Neural cell (in vitro differentiated cells): ENCODE measurements around the gene APOA1. TPM values are rescaled to one million over a fixed set of nuclear protein-coding genes. Genes with fewer than 3 reads are reported as not detected.

ENCODE experiments used
- H2AFZ ChIP-seq: fragments of 200-600, 300-800 bp; sonication (generic), shearing (Covaris generic); 2 replicates; pipeline ENCODE4 v1.6.0; 2014; ENCODE audit warnings: low read depth, mild to moderate bottlenecking, antibody characterized with exemption, low read length, moderate library complexity
- H3F3A ChIP-seq: fragments of 200-600 bp; shearing (Covaris generic); 2 replicates; pipeline ENCODE4 v1.6.1; 2016; ENCODE audit warnings: mild to moderate bottlenecking, moderate library complexity, mixed read lengths, antibody characterized with exemption, low read length; ENCODE audit not compliant: insufficient read depth, poor library complexity, severe bottlenecking
- H3K27ac ChIP-seq: fragments of 200-600, 300-800 bp; sonication (generic), shearing (Covaris generic); 2 replicates; pipeline ENCODE4 v1.5.1; 2014; ENCODE audit warnings: mild to moderate bottlenecking, low read length, moderate library complexity
- H3K27me3 ChIP-seq: fragments of 300-800, 200-600 bp; sonication (generic), shearing (Covaris generic); 2 replicates; pipeline ENCODE4 v1.6.0; 2014; ENCODE audit warnings: mild to moderate bottlenecking, low read depth, low read length, moderate library complexity; ENCODE audit not compliant: insufficient read depth
- H3K36me3 ChIP-seq: fragments of 300-800, 200-600 bp; sonication (generic), shearing (Covaris generic); 2 replicates; pipeline ENCODE4 v1.5.1; 2014; ENCODE audit warnings: mild to moderate bottlenecking, antibody characterized with exemption, low read length, moderate library complexity; ENCODE audit not compliant: insufficient read depth
- H3K4me2 ChIP-seq: fragments of 300-800, 200-600 bp; sonication (generic), shearing (Covaris generic); 2 replicates; pipeline ENCODE4 v1.6.0; 2014; ENCODE audit warnings: mild to moderate bottlenecking, low read length
- H3K4me3 ChIP-seq: fragments of 300-800, 200-600 bp; sonication (generic), shearing (Covaris generic); 2 replicates; pipeline ENCODE4 v1.5.1; 2014; ENCODE audit warnings: mild to moderate bottlenecking, low read length, moderate library complexity
- H3K79me2 ChIP-seq: fragments of 200-600 bp; shearing (Covaris generic); replicated peaks from 2 replicates; pipeline ENCODE4 v1.6.0; 2014; ENCODE audit warnings: mild to moderate bottlenecking, low read length, moderate library complexity; ENCODE audit not compliant: insufficient read depth
- H3K9ac ChIP-seq: fragments of 300-800, 200-600 bp; sonication (generic), shearing (Covaris generic); 2 replicates; pipeline ENCODE4 v1.6.1; 2016; ENCODE audit warnings: mild to moderate bottlenecking, low read length, mixed read lengths
- H3K9me2 ChIP-seq: fragments of 200-600 bp; shearing (Covaris generic); 2 replicates; pipeline ENCODE4 v1.6.1; 2016; ENCODE audit warnings: mild to moderate bottlenecking, low read length, mixed read lengths; ENCODE audit not compliant: insufficient read depth
- H3K9me3 ChIP-seq: fragments of 200-600, 300-800 bp; sonication (generic), shearing (Covaris generic); 2 replicates; pipeline ENCODE4 v1.6.1; 2016; ENCODE audit warnings: mild to moderate bottlenecking, mixed run types, low read length, moderate library complexity, mixed read lengths
- H4K20me1 ChIP-seq: fragments of 200-600 bp; shearing (Covaris generic); 2 replicates; pipeline ENCODE4 v1.6.1; 2016; ENCODE audit warnings: mild to moderate bottlenecking, mixed run types; ENCODE audit not compliant: insufficient read depth
- EP300 ChIP-seq: fragments of 450-650 bp; conservative IDR thresholded peaks from 2 replicates; pipeline ENCODE4 v1.6.1; 2014; ENCODE audit warnings: antibody characterized with exemption, mild to moderate bottlenecking, moderate library complexity; ENCODE audit not compliant: poor library complexity, severe bottlenecking
- EZH2 ChIP-seq: fragments of 200-600, 300-800 bp; shearing (Covaris generic), sonication (generic); IDR thresholded peaks from 2 replicates; pipeline ENCODE4 v1.6.1; 2014; ENCODE audit warnings: antibody characterized with exemption, low read length, borderline replicate concordance, mild to moderate bottlenecking; ENCODE audit not compliant: insufficient read depth, poor library complexity, severe bottlenecking
- MXI1 ChIP-seq: fragments of 450-650 bp; conservative IDR thresholded peaks from 2 replicates; pipeline ENCODE4 v1.6.1; 2014; ENCODE audit warnings: antibody characterized with exemption, mild to moderate bottlenecking; ENCODE audit not compliant: poor library complexity, severe bottlenecking
- POLR2AphosphoS5 ChIP-seq: IDR thresholded peaks from 2 replicates; pipeline ENCODE4 v1.6.1; 2012
- RAD21 ChIP-seq: fragments of 450-650 bp; conservative IDR thresholded peaks from 2 replicates; pipeline ENCODE4 v1.6.1; 2014; ENCODE audit warnings: antibody characterized with exemption, mild to moderate bottlenecking, moderate library complexity
- SMC3 ChIP-seq: fragments of 450-650 bp; conservative IDR thresholded peaks from 2 replicates; pipeline ENCODE4 v1.6.1; 2014; ENCODE audit warnings: antibody characterized with exemption, mild to moderate bottlenecking, moderate library complexity; ENCODE audit not compliant: poor library complexity
- TAF1 ChIP-seq: IDR thresholded peaks from 2 replicates; pipeline ENCODE4 v1.6.1; 2012; ENCODE audit warnings: low read depth
- polyA plus RNA-seq: library from polyadenylated mRNA; depleted of rRNA; stranded (reverse); fragments of >200 nt; gene quantifications from 2 replicates; pipeline ENCODE4 v1.2.3, GENCODE V29; 2014
- TF ChIP-seq, protein P1 (sequence below): IDR thresholded peaks from 2 replicates; pipeline ENCODE4 v1.6.1; 2012; ENCODE audit warnings: borderline replicate concordance
- TF ChIP-seq, protein P2 (sequence below): fragments of 450-650 bp; IDR thresholded peaks from 2 replicates; pipeline ENCODE4 v1.5.1; 2014; ENCODE audit warnings: antibody characterized with exemption, mild to moderate bottlenecking, moderate library complexity; ENCODE audit not compliant: poor library complexity, severe bottlenecking

Gene APOA1
- polyA plus RNA-seq, 1 donor from 2014 or later: not detected

DNA sequence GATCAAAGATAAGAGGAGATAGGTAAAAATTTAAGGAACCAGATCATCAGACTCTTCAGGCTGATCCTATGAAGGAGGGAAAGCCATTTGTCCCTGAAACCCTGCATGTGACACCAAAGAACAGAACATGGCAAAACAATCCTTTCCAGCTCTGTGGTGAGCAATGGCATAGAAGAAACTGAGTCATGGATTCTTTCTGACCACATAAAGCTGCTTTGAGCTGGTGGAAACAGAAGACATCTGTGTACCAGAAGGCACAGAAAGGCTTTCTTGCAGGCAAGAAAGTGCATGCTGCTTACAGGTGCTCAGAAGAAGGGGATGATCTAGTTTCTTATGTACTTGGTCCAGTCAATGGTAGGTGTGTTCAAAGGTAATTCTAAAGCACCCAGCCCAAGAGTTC is 45.0 kb upstream of the APOA1 start:
- no peaks in the 10 kb centered on the region for H4K20me1 ChIP-seq
- H3K9me2 ChIP-seq: no peaks in the 10 kb centered on the region
- no peak overlapping the region for H3K9ac ChIP-seq
- H3K27me3 ChIP-seq: no peaks in the 10 kb centered on the region
- no peaks in the 10 kb centered on the region for H3F3A ChIP-seq
- H2AFZ ChIP-seq: no peak overlapping the region
- no peak overlapping the region for H3K27ac ChIP-seq
- no peak overlapping the region for H3K4me2 ChIP-seq
- no peaks in the 10 kb centered on the region for H3K36me3 ChIP-seq
- no peak overlapping the region for H3K4me3 ChIP-seq
- no peaks in the 10 kb centered on the region for H3K9me3 ChIP-seq
- H3K79me2 ChIP-seq: no peaks in the 10 kb centered on the region
- TF ChIP-seq, protein P1, sequence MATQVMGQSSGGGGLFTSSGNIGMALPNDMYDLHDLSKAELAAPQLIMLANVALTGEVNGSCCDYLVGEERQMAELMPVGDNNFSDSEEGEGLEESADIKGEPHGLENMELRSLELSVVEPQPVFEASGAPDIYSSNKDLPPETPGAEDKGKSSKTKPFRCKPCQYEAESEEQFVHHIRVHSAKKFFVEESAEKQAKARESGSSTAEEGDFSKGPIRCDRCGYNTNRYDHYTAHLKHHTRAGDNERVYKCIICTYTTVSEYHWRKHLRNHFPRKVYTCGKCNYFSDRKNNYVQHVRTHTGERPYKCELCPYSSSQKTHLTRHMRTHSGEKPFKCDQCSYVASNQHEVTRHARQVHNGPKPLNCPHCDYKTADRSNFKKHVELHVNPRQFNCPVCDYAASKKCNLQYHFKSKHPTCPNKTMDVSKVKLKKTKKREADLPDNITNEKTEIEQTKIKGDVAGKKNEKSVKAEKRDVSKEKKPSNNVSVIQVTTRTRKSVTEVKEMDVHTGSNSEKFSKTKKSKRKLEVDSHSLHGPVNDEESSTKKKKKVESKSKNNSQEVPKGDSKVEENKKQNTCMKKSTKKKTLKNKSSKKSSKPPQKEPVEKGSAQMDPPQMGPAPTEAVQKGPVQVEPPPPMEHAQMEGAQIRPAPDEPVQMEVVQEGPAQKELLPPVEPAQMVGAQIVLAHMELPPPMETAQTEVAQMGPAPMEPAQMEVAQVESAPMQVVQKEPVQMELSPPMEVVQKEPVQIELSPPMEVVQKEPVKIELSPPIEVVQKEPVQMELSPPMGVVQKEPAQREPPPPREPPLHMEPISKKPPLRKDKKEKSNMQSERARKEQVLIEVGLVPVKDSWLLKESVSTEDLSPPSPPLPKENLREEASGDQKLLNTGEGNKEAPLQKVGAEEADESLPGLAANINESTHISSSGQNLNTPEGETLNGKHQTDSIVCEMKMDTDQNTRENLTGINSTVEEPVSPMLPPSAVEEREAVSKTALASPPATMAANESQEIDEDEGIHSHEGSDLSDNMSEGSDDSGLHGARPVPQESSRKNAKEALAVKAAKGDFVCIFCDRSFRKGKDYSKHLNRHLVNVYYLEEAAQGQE: no peak
- TF ChIP-seq POLR2AphosphoS5: no peak
- no peak for TF ChIP-seq MXI1

DNA sequence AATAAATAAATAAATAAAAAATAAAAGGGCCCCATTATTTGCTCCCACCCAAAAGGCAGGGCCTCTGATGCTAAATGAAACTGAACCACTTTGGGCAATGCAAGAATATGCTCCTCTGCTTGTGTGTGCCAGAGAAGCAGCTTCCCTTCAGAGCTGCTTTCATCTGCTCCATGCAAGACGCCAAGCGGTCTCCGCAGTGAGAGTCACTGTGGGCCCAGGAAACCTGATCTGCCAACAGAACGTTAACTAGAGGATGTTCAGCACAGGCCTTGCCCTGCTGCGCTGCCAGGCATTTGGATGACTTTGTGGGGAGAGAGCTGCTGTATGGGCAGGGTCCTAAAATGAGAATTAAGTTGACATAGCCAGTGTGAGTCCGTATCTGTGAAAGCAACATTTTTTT is 43.7 kb upstream of the APOA1 start:
- Histone ChIP-seq H3K27ac (no peak overlapping the region), H3K4me3 (no peak overlapping the region), H3K9me3 (no peaks in the 10 kb centered on the region)

More for the DNA sequence above, 43.7 kb upstream of the APOA1 start:
- Histone ChIP-seq H3K79me2 (no peaks in the 10 kb centered on the region), H4K20me1 (no peaks in the 10 kb centered on the region), H3K27me3 (no peaks in the 10 kb centered on the region), H2AFZ (no peak overlapping the region), H3K9me2 (no peaks in the 10 kb centered on the region), H3K36me3 (no peaks in the 10 kb centered on the region), H3F3A (no peaks in the 10 kb centered on the region), H3K9ac (no peak overlapping the region), H3K4me2 (no peak overlapping the region)
- TF ChIP-seq, protein P1: no peak
- TF ChIP-seq, protein P2, sequence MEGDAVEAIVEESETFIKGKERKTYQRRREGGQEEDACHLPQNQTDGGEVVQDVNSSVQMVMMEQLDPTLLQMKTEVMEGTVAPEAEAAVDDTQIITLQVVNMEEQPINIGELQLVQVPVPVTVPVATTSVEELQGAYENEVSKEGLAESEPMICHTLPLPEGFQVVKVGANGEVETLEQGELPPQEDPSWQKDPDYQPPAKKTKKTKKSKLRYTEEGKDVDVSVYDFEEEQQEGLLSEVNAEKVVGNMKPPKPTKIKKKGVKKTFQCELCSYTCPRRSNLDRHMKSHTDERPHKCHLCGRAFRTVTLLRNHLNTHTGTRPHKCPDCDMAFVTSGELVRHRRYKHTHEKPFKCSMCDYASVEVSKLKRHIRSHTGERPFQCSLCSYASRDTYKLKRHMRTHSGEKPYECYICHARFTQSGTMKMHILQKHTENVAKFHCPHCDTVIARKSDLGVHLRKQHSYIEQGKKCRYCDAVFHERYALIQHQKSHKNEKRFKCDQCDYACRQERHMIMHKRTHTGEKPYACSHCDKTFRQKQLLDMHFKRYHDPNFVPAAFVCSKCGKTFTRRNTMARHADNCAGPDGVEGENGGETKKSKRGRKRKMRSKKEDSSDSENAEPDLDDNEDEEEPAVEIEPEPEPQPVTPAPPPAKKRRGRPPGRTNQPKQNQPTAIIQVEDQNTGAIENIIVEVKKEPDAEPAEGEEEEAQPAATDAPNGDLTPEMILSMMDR: no peak
- no peak for TF ChIP-seq EP300
- TF ChIP-seq SMC3: no peak
- TF ChIP-seq RAD21: no peak
- no peak for TF ChIP-seq MXI1
- TF ChIP-seq TAF1: no peak
- TF ChIP-seq EZH2: no peak
- TF ChIP-seq POLR2AphosphoS5: no peak
